Measurements from ENCODE around the gene SNX8. TPM values are rescaled to one million over a fixed set of nuclear protein-coding genes. Genes with fewer than 3 reads are reported as not detected.
A peak's percentile ranks its signal among the peaks of the same experiment; 100 is the strongest.

Gene SNX8
- total and polyA plus RNA-seq, 2 of the 13 experiments (the other 11 are each of a cell fraction or from before 2014, with no cell fraction given) = 20.6 to 45.2 TPM

- TF ChIP-seq ZFP62 (CRISPR knock-in tag; IDR thresholded peaks at IDR 0.05) = no peak
- peak; percentile 72; the same call in 1 of the 2 replicates for TF ChIP-seq CREBL2 (CRISPR knock-in tag; IDR thresholded peaks at IDR 0.05; ENCODE audit: borderline replicate concordance)
- no peak for TF ChIP-seq JUNB (CRISPR knock-in tag; IDR thresholded peaks at IDR 0.05; ENCODE audit: borderline replicate concordance)
- TF ChIP-seq ZNF446 (CRISPR knock-in tag; IDR thresholded peaks at IDR 0.05) = peak; percentile 83; the same call in 1 of the 2 replicates
- TF ChIP-seq DR1 (CRISPR knock-in tag; IDR thresholded peaks at IDR 0.05) = 0 out of 2 replicates have a peak, but pooled peaks have one; percentile 43
- TF ChIP-seq, protein P1, sequence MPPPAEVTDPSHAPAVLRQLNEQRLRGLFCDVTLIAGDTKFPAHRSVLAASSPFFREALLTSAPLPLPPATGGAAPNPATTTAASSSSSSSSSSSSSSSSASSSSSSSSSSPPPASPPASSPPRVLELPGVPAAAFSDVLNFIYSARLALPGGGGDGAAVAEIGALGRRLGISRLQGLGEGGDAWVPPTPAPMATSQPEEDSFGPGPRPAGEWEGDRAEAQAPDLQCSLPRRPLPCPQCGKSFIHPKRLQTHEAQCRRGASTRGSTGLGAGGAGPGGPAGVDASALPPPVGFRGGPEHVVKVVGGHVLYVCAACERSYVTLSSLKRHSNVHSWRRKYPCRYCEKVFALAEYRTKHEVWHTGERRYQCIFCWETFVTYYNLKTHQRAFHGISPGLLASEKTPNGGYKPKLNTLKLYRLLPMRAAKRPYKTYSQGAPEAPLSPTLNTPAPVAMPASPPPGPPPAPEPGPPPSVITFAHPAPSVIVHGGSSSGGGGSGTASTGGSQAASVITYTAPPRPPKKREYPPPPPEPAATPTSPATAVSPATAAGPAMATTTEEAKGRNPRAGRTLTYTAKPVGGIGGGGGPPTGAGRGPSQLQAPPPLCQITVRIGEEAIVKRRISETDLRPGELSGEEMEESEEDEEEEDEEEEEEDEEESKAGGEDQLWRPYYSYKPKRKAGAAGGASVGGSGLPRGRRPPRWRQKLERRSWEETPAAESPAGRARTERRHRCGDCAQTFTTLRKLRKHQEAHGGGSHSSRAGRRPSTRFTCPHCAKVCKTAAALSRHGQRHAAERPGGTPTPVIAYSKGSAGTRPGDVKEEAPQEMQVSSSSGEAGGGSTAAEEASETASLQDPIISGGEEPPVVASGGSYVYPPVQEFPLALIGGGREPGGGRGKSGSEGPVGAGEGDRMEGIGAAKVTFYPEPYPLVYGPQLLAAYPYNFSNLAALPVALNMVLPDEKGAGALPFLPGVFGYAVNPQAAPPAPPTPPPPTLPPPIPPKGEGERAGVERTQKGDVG (CRISPR knock-in tag; IDR thresholded peaks at IDR 0.05; ENCODE audit: borderline replicate concordance) = peak; percentile 79; the same call in 1 of the 2 replicates
- TF ChIP-seq GATAD1 (CRISPR knock-in tag; IDR thresholded peaks at IDR 0.05) = peak; percentile 50
- TF ChIP-seq, protein P2, sequence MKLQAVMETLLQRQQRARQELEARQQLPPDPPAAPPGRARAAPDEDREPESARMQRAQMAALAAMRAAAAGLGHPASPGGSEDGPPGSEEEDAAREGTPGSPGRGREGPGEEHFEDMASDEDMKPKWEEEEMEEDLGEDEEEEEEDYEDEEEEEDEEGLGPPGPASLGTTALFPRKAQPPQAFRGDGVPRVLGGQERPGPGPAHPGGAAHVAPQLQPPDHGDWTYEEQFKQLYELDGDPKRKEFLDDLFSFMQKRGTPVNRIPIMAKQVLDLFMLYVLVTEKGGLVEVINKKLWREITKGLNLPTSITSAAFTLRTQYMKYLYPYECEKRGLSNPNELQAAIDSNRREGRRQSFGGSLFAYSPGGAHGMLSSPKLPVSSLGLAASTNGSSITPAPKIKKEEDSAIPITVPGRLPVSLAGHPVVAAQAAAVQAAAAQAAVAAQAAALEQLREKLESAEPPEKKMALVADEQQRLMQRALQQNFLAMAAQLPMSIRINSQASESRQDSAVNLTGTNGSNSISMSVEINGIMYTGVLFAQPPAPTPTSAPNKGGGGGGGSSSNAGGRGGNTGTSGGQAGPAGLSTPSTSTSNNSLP (IDR thresholded peaks at IDR 0.05; ENCODE audit: low read depth, low read length) = no peak
- no peak for TF ChIP-seq ZBTB1 (CRISPR knock-in tag; IDR thresholded peaks at IDR 0.05; ENCODE audit: borderline replicate concordance)
- TF ChIP-seq SIX1 (CRISPR knock-in tag; IDR thresholded peaks at IDR 0.05; ENCODE audit: borderline replicate concordance) = peak; percentile 29; the same call in 1 of the 2 replicates
- no peak for TF ChIP-seq ZNF382 (CRISPR knock-in tag; IDR thresholded peaks at IDR 0.05; ENCODE audit: borderline replicate concordance)
- 0 out of 2 replicates have a peak, but pooled peaks have one; percentile 32 for TF ChIP-seq CBFB (CRISPR knock-in tag; IDR thresholded peaks at IDR 0.05)
- TF ChIP-seq, protein P3, sequence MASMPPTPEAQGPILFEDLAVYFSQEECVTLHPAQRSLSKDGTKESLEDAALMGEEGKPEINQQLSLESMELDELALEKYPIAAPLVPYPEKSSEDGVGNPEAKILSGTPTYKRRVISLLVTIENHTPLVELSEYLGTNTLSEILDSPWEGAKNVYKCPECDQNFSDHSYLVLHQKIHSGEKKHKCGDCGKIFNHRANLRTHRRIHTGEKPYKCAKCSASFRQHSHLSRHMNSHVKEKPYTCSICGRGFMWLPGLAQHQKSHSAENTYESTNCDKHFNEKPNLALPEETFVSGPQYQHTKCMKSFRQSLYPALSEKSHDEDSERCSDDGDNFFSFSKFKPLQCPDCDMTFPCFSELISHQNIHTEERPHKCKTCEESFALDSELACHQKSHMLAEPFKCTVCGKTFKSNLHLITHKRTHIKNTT (CRISPR knock-in tag; IDR thresholded peaks at IDR 0.05) = no peak
- no peak; the same call in 1 of the 2 replicates for TF ChIP-seq ZNF652 (CRISPR knock-in tag; IDR thresholded peaks at IDR 0.05; ENCODE audit: borderline replicate concordance, low read depth)
- peak; percentile 91 for TF ChIP-seq ZNF431 (CRISPR knock-in tag; IDR thresholded peaks at IDR 0.05; ENCODE audit: borderline replicate concordance, low read depth)
- TF ChIP-seq ZNF670 (CRISPR knock-in tag; IDR thresholded peaks at IDR 0.05; ENCODE audit: borderline replicate concordance) = peak; percentile 89; the same call in 1 of the 2 replicates
- TF ChIP-seq ZMYM4 (CRISPR knock-in tag; IDR thresholded peaks at IDR 0.05) = peak; percentile 48; the same call in 1 of the 2 replicates
- TF ChIP-seq, protein P4, sequence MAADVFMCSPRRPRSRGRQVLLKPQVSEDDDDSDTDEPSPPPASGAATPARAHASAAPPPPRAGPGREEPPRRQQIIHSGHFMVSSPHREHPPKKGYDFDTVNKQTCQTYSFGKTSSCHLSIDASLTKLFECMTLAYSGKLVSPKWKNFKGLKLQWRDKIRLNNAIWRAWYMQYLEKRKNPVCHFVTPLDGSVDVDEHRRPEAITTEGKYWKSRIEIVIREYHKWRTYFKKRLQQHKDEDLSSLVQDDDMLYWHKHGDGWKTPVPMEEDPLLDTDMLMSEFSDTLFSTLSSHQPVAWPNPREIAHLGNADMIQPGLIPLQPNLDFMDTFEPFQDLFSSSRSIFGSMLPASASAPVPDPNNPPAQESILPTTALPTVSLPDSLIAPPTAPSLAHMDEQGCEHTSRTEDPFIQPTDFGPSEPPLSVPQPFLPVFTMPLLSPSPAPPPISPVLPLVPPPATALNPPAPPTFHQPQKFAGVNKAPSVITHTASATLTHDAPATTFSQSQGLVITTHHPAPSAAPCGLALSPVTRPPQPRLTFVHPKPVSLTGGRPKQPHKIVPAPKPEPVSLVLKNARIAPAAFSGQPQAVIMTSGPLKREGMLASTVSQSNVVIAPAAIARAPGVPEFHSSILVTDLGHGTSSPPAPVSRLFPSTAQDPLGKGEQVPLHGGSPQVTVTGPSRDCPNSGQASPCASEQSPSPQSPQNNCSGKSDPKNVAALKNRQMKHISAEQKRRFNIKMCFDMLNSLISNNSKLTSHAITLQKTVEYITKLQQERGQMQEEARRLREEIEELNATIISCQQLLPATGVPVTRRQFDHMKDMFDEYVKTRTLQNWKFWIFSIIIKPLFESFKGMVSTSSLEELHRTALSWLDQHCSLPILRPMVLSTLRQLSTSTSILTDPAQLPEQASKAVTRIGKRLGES (CRISPR knock-in tag; IDR thresholded peaks at IDR 0.05; ENCODE audit: borderline replicate concordance) = peak; percentile 60; the same call in 1 of the 2 replicates
- no peak for TF ChIP-seq HMGA1 (CRISPR knock-in tag; conservative IDR thresholded peaks at IDR 0.05)
- peak; percentile 84 for TF ChIP-seq TSC22D2 (CRISPR knock-in tag; IDR thresholded peaks at IDR 0.05; ENCODE audit: borderline replicate concordance)
- peak; percentile 96 for TF ChIP-seq ZNF724P (CRISPR knock-in tag; IDR thresholded peaks at IDR 0.05; ENCODE audit: borderline replicate concordance)
- peak; percentile 52; the same call in 1 of the 2 replicates for TF ChIP-seq ZNF329 (CRISPR knock-in tag; IDR thresholded peaks at IDR 0.05; ENCODE audit: low read depth)
These were observed 39.6 kb upstream of the SNX8 start (continued) for GRCh38 chr7:2353936-2354185.

Measured in HepG2 (cell line).